AG10803 (cell line): ENCODE measurements around the gene ZMIZ1.

ENCODE experiments used
- DNase-seq: peaks from one replicate; pipeline ENCODE4 v3.0.0; 2010; ENCODE audit warnings: low read depth
- H3K4me3 ChIP-seq: 2 replicates; pipeline ENCODE4 v1.5.1; 2011; ENCODE audit warnings: mild to moderate bottlenecking, low read length, control low read depth
- TF ChIP-seq, protein P1 (sequence below): conservative IDR thresholded peaks from 2 replicates; pipeline ENCODE4 v1.5.1; 2011; ENCODE audit warnings: mild to moderate bottlenecking, low read length, control low read depth, inconsistent platforms

Gene ZMIZ1

DNA sequence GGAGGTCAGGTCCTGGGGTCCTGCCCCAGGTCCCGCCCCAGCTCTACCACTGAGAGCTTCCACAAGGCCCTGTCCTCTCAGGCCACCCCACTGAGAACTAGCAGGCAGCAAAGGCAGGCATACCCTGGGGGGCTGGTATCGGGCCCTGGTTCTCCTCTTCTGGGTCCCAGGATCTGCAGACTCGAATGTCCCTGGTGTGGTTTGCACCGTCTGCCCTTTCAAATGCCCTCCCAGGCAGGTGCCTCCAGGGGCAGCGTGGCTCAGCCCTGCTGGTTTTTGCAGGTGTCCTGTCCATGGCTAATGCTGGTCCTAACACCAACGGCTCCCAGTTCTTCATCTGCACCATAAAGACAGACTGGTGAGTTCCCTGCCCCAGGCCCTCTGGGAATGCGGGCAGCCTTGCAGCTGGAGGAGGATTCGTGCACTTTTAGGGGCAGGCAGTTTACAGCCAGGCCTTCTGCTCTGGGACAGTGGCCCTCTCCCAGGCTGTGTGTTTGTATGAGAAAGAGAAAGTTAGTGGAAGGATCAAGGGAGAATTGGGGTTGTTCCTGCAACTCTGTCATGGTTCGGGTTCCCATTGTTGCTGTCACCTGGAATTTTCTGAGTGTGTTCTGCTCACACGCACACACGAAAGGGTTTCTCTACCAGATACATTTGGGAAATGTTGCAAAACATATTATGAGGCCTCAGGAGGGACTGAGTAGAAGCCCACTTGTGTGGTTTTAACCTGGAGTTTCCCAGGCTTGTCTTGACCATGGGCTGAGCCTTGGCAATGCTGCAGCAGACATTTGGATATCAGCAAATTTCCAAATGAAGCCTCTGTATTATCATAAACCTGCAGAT is 283.5 kb downstream of the ZMIZ1 start:
- TF ChIP-seq, protein P1, sequence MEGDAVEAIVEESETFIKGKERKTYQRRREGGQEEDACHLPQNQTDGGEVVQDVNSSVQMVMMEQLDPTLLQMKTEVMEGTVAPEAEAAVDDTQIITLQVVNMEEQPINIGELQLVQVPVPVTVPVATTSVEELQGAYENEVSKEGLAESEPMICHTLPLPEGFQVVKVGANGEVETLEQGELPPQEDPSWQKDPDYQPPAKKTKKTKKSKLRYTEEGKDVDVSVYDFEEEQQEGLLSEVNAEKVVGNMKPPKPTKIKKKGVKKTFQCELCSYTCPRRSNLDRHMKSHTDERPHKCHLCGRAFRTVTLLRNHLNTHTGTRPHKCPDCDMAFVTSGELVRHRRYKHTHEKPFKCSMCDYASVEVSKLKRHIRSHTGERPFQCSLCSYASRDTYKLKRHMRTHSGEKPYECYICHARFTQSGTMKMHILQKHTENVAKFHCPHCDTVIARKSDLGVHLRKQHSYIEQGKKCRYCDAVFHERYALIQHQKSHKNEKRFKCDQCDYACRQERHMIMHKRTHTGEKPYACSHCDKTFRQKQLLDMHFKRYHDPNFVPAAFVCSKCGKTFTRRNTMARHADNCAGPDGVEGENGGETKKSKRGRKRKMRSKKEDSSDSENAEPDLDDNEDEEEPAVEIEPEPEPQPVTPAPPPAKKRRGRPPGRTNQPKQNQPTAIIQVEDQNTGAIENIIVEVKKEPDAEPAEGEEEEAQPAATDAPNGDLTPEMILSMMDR = no peak
- no peak for DNase-seq

DNA sequence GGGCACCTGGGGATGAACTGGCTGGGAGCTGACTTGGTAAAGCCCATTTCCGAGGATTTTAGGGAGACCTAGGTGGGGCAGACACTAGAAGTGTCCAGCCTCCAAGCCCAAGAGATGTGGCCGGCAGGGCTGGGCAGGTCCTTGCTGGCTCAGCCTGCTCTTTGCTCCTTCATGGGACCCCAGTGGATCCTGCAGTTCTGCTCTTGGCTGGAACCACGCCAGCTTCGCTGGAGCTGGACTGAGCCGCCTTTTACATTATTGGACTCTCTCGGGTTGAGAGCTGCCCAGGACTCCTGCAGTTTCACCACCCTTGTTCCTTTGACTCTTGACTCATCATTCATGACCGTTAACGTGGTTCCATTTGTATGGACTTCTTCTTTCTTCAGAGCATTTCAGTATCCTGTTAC is 284.2 kb downstream of the ZMIZ1 start:
- DNase-seq = no peak
- no peak overlapping the region for H3K4me3 ChIP-seq

More for the DNA sequence above, 283.5 kb downstream of the ZMIZ1 start:
- no peak overlapping the region for H3K4me3 ChIP-seq

DNA sequence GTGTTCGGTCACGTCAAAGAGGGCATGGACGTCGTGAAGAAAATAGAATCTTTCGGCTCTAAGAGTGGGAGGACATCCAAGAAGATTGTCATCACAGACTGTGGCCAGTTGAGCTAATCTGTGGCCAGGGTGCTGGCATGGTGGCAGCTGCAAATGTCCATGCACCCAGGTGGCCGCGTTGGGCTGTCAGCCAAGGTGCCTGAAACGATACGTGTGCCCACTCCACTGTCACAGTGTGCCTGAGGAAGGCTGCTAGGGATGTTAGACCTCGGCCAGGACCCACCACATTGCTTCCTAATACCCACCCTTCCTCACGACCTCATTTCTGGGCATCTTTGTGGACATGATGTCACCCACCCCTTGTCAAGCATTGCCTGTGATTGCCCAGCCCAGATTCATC is 285.0 kb downstream of the ZMIZ1 start:
- TF ChIP-seq, protein P1 = no peak
- no peak for DNase-seq
- H3K4me3 ChIP-seq = no peak overlapping the region

More for the DNA sequence above, 284.2 kb downstream of the ZMIZ1 start:
- TF ChIP-seq, protein P1 = no peak

DNA sequence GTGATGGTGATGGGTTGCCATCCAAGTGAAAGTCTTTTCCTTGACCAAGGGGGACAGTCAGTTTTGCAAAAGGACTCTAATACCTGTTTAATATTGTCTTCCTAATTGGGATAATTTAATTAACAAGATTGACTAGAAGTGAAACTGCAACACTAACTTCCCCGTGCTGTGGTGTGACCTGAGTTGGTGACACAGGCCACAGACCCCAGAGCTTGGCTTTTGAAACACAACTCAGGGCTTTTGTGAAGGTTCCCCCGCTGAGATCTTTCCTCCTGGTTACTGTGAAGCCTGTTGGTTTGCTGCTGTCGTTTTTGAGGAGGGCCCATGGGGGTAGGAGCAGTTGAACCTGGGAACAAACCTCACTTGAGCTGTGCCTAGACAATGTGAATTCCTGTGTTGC is 285.4 kb downstream of the ZMIZ1 start:
- TF ChIP-seq, protein P1 = no peak
- no peak for DNase-seq
- H3K4me3 ChIP-seq = no peak overlapping the region

DNA sequence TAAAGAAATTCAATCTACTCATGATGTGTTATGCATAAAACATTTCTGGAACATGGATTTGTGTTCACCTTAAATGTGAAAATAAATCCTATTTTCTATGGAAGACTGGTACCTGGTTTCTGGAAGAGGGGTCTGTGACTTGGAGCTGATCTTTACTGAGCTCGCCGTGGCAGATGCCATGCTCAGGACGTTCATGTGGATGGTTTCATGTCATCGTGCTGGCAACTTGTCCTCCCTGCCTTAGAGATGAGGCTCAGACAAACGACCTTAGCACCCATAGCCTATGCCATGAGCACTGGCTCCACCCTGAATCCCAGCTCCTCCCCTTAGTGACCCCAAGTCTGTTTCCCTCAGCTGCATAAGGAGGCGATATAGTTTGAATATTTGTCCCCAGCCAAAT is 285.8 kb downstream of the ZMIZ1 start:
- no peak overlapping the region for H3K4me3 ChIP-seq
- no peak for DNase-seq
- TF ChIP-seq, protein P1 = no peak

DNA sequence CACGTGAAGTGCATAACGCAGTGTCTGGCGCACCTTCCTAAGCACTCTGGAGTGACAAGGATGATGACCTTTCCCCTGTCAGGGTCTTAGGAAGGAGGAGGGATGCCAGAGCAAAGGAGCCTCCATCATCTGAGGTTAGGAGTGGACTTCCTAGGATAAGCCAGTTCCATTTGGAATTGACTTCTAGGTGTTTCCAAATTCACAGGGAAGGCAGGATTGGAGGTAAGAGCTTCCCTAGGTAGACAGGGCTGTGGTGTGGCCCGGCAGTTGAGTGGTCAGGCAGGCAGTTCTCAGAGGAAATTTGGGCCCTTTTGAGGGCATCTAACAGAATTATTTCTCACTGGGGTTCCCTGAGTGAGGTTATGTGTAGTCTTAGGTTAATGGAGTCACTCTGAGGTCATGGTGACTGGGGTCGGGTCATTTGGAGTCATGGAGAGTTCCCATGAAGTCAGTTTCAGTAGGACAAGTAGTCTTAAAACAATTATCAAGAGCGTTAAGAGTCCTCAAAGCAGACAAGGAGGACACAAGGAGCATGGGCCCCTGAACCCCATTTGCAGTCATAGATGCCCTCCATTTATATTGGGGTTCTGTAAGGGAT is 286.8 kb downstream of the ZMIZ1 start:
- no peak overlapping the region for H3K4me3 ChIP-seq
- DNase-seq = no peak
- TF ChIP-seq, protein P1 = no peak

DNA sequence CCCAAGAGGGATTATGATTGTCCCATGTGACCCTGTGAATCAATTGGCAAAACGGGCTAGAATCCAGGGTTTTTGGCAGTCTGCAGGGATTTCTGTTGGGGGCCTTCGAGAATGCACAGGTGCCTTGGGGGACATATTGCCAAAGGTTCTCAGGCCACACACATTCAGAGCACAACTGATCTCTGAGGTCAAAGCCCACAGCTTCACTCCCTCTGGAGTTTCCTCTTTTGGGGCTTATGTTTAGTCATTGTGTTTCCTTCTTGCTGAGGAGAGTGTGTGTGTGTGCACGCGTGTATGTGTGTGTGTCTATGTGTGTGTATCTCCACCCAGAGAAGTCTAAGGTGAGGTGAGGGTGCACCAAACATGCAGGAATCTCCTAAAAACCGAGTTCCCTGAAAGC is 287.3 kb downstream of the ZMIZ1 start:
- TF ChIP-seq, protein P1 = no peak
- no peak for DNase-seq
- H3K4me3 ChIP-seq = no peak overlapping the region
